Mesenchymal stem cell (in vitro differentiated cells and primary cell): ENCODE results near the gene SBK1.
"Not testable (repeated sequence)": the region's sequence is repeated elsewhere in the genome, so short reads cannot be mapped to it uniquely, and the experiment has no call there.

Experiments
- DNase-seq: peaks from one replicate; pipeline ENCODE4 v3.0.0-alpha.2; 2013
- H2AFZ ChIP-seq: one replicate; pipeline ENCODE4 v1.6.1; 2013; ENCODE audit warnings: low read depth, mild to moderate bottlenecking, control low read depth, inconsistent platforms, low read length, moderate library complexity
- H2AK5ac ChIP-seq: 2 replicates; pipeline ENCODE4 v1.6.1; 2013; ENCODE audit warnings: low read length, moderate library complexity, mild to moderate bottlenecking, inconsistent platforms; ENCODE audit not compliant: severe bottlenecking
- H2BK120ac ChIP-seq: one replicate; pipeline ENCODE4 v1.6.1; 2013; ENCODE audit warnings: low read depth, mild to moderate bottlenecking, inconsistent platforms, low read length, moderate library complexity
- H2BK12ac ChIP-seq, 2 experiments: one replicate each; pipeline ENCODE4 v1.6.1; 2013; ENCODE audit warnings: inconsistent platforms in 2 of 2, low read length in 2 of 2, mild to moderate bottlenecking in 2 of 2, moderate library complexity in 2 of 2, control low read depth in 1 of 2
- H2BK15ac ChIP-seq: one replicate; pipeline ENCODE4 v1.6.1; 2013; ENCODE audit warnings: mild to moderate bottlenecking, low read depth, inconsistent platforms; ENCODE audit not compliant: poor library complexity, severe bottlenecking
- H2BK5ac ChIP-seq: 2 replicates; pipeline ENCODE4 v1.6.1; 2013; ENCODE audit warnings: low read depth, mild to moderate bottlenecking, low read length, control low read depth, inconsistent platforms; ENCODE audit not compliant: poor library complexity, severe bottlenecking
- H3K14ac ChIP-seq, 2 experiments: one replicate each; pipeline ENCODE4 v1.6.1; 2013; ENCODE audit warnings: inconsistent platforms in 2 of 2, low read length in 2 of 2, control low read depth in 1 of 2, mild to moderate bottlenecking in 1 of 2, moderate library complexity in 1 of 2
- H3K18ac ChIP-seq, 2 experiments: one replicate each; pipeline ENCODE4 v1.6.1; 2013; ENCODE audit warnings: inconsistent platforms in 2 of 2, low read length in 2 of 2, control low read depth in 1 of 2, low read depth in 1 of 2, mild to moderate bottlenecking in 1 of 2
- H3K23ac ChIP-seq, 2 experiments: one replicate each; pipeline ENCODE4 v1.6.1; 2013; ENCODE audit warnings: inconsistent platforms in 2 of 2, low read length in 2 of 2, mild to moderate bottlenecking in 2 of 2, moderate library complexity in 2 of 2, control low read depth in 1 of 2
- H3K27ac ChIP-seq: 2 replicates; pipeline ENCODE4 v1.5.1; 2013; ENCODE audit warnings: mild to moderate bottlenecking, moderate library complexity, low read length, control low read depth, inconsistent platforms; ENCODE audit not compliant: poor library complexity, severe bottlenecking
- H3K27me3 ChIP-seq, 2 experiments: 2 replicates each; pipeline versions ENCODE4 v1.6.1 to v1.7.0; 2013; ENCODE audit warnings: low read length in 2 of 2, mild to moderate bottlenecking in 2 of 2, moderate library complexity in 2 of 2, control low read depth in 1 of 2, inconsistent platforms in 1 of 2; ENCODE audit not compliant: control insufficient read depth in 1 of 2, insufficient read depth in 1 of 2
- H3K36me3 ChIP-seq, 2 experiments: 2 replicates each; pipeline versions ENCODE4 v1.6.1 to v1.7.0; 2013; ENCODE audit warnings: low read length in 2 of 2, control low read depth in 1 of 2, inconsistent platforms in 1 of 2, low read depth in 1 of 2, mild to moderate bottlenecking in 1 of 2; ENCODE audit not compliant: insufficient read depth in 2 of 2, control insufficient read depth in 1 of 2
- H3K4ac ChIP-seq, 2 experiments: one replicate each; pipeline ENCODE4 v1.6.1; 2013; ENCODE audit warnings: inconsistent platforms in 2 of 2, low read length in 2 of 2, mild to moderate bottlenecking in 2 of 2, moderate library complexity in 2 of 2, control low read depth in 1 of 2, low read depth in 1 of 2
- H3K4me1 ChIP-seq: 2 replicates; pipeline ENCODE4 v1.6.1; 2013; ENCODE audit warnings: low read depth, low read length, control low read depth; ENCODE audit not compliant: control insufficient read depth, insufficient read depth
- H3K4me2 ChIP-seq: 2 replicates; pipeline ENCODE4 v1.6.1; 2013; ENCODE audit warnings: low read length, mild to moderate bottlenecking, inconsistent platforms; ENCODE audit not compliant: poor library complexity, severe bottlenecking
- H3K4me3 ChIP-seq, 2 experiments: 2 replicates each; pipeline versions ENCODE4 v1.5.1 to v1.7.0; 2013; ENCODE audit warnings: low read length in 2 of 2, mild to moderate bottlenecking in 2 of 2, control low read depth in 1 of 2, low read depth in 1 of 2; ENCODE audit not compliant: insufficient read depth in 1 of 2
- H3K79me1 ChIP-seq: replicated peaks from 2 replicates; pipeline ENCODE4 v1.6.1; 2013; ENCODE audit warnings: mild to moderate bottlenecking, control low read depth, low read length, inconsistent platforms; ENCODE audit not compliant: poor library complexity, severe bottlenecking
- H3K9ac ChIP-seq: 2 replicates; pipeline ENCODE4 v1.7.0; 2013; ENCODE audit warnings: mild to moderate bottlenecking, low read length, moderate library complexity
- H3K9me3 ChIP-seq: 2 replicates; pipeline ENCODE4 v1.7.0; 2013; ENCODE audit warnings: mild to moderate bottlenecking, low read length; ENCODE audit not compliant: control insufficient read depth
- H4K8ac ChIP-seq: one replicate; pipeline ENCODE4 v1.6.1; 2013; ENCODE audit warnings: inconsistent platforms, mild to moderate bottlenecking, low read length, moderate library complexity
- H4K91ac ChIP-seq: one replicate; pipeline ENCODE4 v1.6.1; 2013; ENCODE audit warnings: mild to moderate bottlenecking, low read length, inconsistent platforms
- WGBS: methylation state at CpG from one replicate; pipeline ENCODE4 v1.1.7; 2013; ENCODE audit warnings: mixed read lengths; 5-methylcytosine and 5-hydroxymethylcytosine counted together

The SBK1 gene

GRCh38 chr16:28338230-28338629, 45.9 kb downstream of the SBK1 start:
- not testable (repeated sequence) for H3K79me1 ChIP-seq, H3K4me3 ChIP-seq
- 96% methylated on average over 3 of the region's 6 CpGs for WGBS

GRCh38 chr16:28362600-28362999, 70.3 kb downstream of the SBK1 start:
- H3K18ac ChIP-seq, H2BK15ac ChIP-seq, H3K9ac ChIP-seq, H3K4me3 ChIP-seq, H3K4ac ChIP-seq, H2AK5ac ChIP-seq, H2BK120ac ChIP-seq, H4K91ac ChIP-seq, H3K79me1 ChIP-seq, H3K23ac ChIP-seq, H3K9me3 ChIP-seq, H2BK5ac ChIP-seq, H2BK12ac ChIP-seq, H3K36me3 ChIP-seq, H3K27ac ChIP-seq, H3K14ac ChIP-seq, H4K8ac ChIP-seq, H3K4me2 ChIP-seq, H3K27me3 ChIP-seq, DNase-seq, H3K4me1 ChIP-seq, H2AFZ ChIP-seq: not testable (repeated sequence)
- 100% methylated on average over 1 of the region's 5 CpGs for WGBS

More at GRCh38 chr16:28338230-28338629, 45.9 kb downstream of the SBK1 start:
- H4K91ac ChIP-seq, H2BK12ac ChIP-seq, H3K14ac ChIP-seq, DNase-seq, H3K36me3 ChIP-seq, H3K27me3 ChIP-seq, H3K23ac ChIP-seq, H3K4ac ChIP-seq, H3K27ac ChIP-seq, H2BK5ac ChIP-seq, H2AK5ac ChIP-seq, H2AFZ ChIP-seq, H3K18ac ChIP-seq, H3K4me1 ChIP-seq, H3K9me3 ChIP-seq, H3K9ac ChIP-seq, H2BK120ac ChIP-seq, H3K4me2 ChIP-seq, H2BK15ac ChIP-seq, H4K8ac ChIP-seq: not testable (repeated sequence)

- not testable (repeated sequence) for H3K4ac ChIP-seq, H3K79me1 ChIP-seq, H3K9ac ChIP-seq, H2BK15ac ChIP-seq, H3K27me3 ChIP-seq, H3K23ac ChIP-seq, DNase-seq, H4K8ac ChIP-seq, H3K18ac ChIP-seq, H2AK5ac ChIP-seq, H2BK120ac ChIP-seq, H3K9me3 ChIP-seq, H4K91ac ChIP-seq, H3K27ac ChIP-seq, H2BK12ac ChIP-seq, H3K4me1 ChIP-seq, H3K4me2 ChIP-seq, H3K4me3 ChIP-seq, H3K36me3 ChIP-seq, H2AFZ ChIP-seq, H2BK5ac ChIP-seq, H3K14ac ChIP-seq
- WGBS: no CpG with 5 or more reads among the region's 5 CpGs
Measured at GRCh38 chr16:28363408-28363807, 71.1 kb downstream of the SBK1 start, which contains the start of gene NPIPB6. NPIPB6 (minus strand) TSS chr16:28363508; CDS start chr16:28362822, 686 bp downstream.

GRCh38 chr16:28364268-28365173, 72.2 kb downstream of the SBK1 start:
- H2BK120ac ChIP-seq, H2AFZ ChIP-seq, H2BK15ac ChIP-seq, H2BK12ac ChIP-seq, H2BK5ac ChIP-seq, H3K4me3 ChIP-seq, H3K9me3 ChIP-seq, H3K27ac ChIP-seq, H3K27me3 ChIP-seq, DNase-seq, H3K79me1 ChIP-seq, H3K4me1 ChIP-seq, H3K18ac ChIP-seq, H3K9ac ChIP-seq, H4K8ac ChIP-seq, H2AK5ac ChIP-seq, H3K36me3 ChIP-seq, H3K4me2 ChIP-seq, H3K23ac ChIP-seq, H3K4ac ChIP-seq, H4K91ac ChIP-seq, H3K14ac ChIP-seq: not testable (repeated sequence)
- no CpG with 5 or more reads among the region's 75 CpGs for WGBS
